ENCODE data around the gene CDHR3.

The CDHR3 gene

GRCh38 chr7:106039486-106040060, 76.5 kb downstream of the CDHR3 start:
- no peak overlapping the region for H3K4me3 ChIP-seq (ENCODE audit: low read length)
- no peak for DNase-seq (ENCODE audit: low read depth, low spot score)

GRCh38 chr7:106041140-106041717, 78.2 kb downstream of the CDHR3 start:
- DNase-seq (ENCODE audit: low read depth, low spot score) = no peak
- no peak overlapping the region for H3K4me3 ChIP-seq (ENCODE audit: low read length)

- no peak for DNase-seq (ENCODE audit: low read depth, low spot score)
- H3K4me3 ChIP-seq (ENCODE audit: low read length) = no peak overlapping the region
These were observed 79.1 kb downstream of the CDHR3 start for GRCh38 chr7:106042196-106042611.

- H3K4me3 ChIP-seq (ENCODE audit: low read length) = no peak overlapping the region
- DNase-seq (ENCODE audit: low read depth, low spot score) = no peak
These were observed 82.1 kb downstream of the CDHR3 start for GRCh38 chr7:106045139-106045538.

DNA sequence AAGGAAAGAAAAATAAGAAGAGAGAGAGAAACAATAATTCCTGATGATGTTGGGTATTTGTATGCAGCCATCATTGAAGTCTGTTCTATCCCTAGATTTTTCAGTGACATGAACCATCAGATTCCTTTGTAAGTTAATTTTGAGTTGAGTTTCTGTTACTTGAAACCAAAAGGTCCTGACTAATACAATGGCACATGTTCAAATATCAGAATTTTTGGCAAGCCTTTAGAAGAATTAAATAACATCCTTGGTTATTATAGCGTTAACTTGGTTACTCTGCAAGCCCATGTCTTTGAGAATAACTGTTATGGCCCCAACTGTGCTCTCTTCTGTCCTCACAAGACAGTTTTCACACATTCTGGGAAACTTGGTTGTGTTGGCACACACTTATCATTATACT, 82.5 kb downstream of the CDHR3 start:
- DNase-seq (ENCODE audit: low read depth, low spot score) = no peak
- no peak overlapping the region for H3K4me3 ChIP-seq (ENCODE audit: low read length)

- H3K4me3 ChIP-seq (ENCODE audit: low read length) = no peak overlapping the region
- no peak for DNase-seq (ENCODE audit: low read depth, low spot score)
These were observed 84.1 kb downstream of the CDHR3 start for GRCh38 chr7:106047184-106047583.

DNA sequence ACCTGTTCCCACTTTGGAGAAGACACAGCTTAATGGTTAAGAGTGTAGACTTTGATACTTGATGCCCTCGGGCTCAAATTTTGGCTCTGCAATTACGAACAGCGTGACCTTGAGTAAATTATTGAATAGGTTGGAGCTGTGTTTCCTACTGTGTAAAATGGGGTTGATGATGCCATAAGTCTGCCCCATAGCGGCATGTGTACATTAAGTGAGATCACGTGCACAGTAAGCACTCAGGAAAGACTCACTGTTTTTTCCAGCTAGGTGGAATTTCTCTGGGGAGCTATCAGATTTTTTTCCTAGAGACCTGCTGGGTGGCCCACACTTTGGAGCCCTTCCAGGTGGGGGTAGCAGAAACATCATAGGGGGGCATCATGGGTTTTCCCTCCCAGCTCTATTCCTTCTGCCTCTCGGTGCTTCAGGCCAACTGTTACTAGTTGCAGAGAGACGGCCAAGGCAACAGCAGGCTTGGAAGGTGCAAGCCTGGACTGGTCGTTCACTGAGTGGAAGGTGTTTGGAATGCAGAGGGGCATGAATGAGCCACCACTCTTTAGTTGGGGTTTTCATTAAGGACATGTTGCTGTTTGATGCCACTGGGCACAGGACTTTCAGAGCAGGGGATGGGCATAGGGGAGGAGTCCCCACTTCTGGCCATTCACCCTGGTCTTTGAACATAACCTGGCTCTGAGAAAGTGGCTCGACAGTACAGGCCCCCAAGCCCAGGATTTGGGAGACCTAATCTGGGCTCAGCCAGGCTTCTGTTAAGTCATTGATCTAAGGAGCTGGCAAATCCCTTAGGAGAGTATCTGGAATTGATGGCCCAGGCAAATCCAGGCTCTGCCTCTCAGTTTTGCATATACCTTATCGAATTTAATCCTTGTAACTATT, 85.0 kb downstream of the CDHR3 start:
- H3K4me3 ChIP-seq (ENCODE audit: low read length) = no peak overlapping the region
- DNase-seq (ENCODE audit: low read depth, low spot score) = no peak

DNA sequence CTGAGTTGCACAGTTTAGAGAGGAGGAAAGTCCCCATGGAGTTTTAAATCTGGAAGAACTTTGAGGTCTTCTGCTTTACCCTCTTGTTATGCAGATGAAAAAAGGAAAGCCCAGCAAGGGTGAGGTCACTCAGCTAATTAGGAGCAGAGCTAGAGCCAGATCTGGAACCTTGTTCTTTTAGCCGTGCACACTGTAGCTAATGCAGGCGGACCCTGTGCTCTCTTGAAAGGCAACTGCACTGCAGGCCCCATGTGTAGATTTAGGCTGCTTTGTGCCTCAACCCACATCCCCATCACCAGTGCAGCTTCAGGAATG, 85.6 kb downstream of the CDHR3 start:
- H3K4me3 ChIP-seq (ENCODE audit: low read length) = no peak overlapping the region
- no peak for DNase-seq (ENCODE audit: low read depth, low spot score)

DNA sequence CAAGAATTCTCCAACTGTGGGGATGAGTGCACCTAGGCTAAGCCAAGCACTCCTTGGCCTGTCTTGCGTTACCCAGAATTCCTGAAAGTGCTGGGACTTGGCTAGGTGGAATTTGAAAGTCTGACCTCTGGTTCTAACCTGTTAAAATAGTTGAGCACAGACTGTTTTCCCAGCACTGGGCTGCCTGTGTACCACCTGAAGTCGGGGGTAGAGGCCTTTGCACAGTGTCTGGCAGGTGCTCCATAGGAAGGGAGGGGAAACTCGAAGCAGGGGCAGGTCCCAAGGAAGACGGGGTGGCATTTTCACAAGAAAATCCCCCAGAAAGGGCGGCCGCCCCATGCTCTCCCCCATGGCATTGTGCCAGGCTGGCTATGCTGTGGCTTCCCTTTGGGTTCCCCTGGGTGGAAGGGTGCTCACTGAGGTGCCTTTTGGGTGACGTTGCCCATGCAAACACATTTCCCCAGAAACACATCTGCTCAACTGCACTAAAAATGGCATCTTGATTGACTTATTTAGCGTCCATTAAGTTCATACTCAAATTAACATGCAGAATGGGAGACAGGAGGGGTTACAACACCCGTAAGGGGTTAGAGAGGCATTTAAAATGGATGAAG, 86.2 kb downstream of the CDHR3 start:
- no peak overlapping the region for H3K4me3 ChIP-seq (ENCODE audit: low read length)
- DNase-seq (ENCODE audit: low read depth, low spot score) = no peak

DNA sequence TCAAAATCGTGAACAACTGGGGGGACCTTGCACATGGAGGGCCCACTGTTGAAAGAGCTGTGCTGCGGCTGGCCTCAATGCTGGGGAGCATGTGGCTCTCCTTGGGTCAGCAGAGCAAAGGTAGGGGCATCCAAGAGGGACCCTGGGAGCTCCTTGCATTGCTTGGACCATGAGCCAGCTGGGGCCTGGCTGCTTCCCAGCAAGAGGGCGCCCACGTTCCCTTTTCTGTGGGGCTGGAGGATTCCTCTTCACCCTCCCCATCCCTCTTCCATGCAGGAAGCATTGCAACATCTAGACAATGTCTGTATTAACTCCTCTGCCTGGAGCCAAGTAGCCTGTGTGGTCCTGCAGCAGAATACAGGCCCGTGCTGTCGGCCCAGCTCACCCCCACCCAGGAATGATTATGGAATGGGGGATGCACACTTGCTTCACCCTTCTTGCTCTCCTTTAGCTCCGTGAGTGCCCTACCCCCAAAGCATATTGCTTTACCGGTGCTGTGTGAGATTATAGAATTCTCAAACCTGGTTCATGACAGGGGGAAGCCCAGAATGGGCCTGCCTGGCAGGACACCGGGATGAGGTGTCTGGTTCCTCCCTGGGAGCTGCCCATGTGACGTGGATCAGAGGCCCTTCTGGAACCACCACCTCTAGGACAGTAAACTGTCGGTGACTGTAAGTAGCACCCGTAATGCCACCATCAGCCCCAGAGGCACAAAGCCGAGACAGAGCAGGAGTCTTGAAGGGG, 87.1 kb downstream of the CDHR3 start:
- DNase-seq (ENCODE audit: low read depth, low spot score) = no peak
- H3K4me3 ChIP-seq (ENCODE audit: low read length) = no peak overlapping the region

- no peak overlapping the region for H3K4me3 ChIP-seq (ENCODE audit: low read length)
These were observed 87.7 kb downstream of the CDHR3 start for GRCh38 chr7:106050746-106051117.

GRCh38 chr7:106052681-106053080, 89.6 kb downstream of the CDHR3 start:
- H3K4me3 ChIP-seq (ENCODE audit: low read length) = no peak overlapping the region
- DNase-seq (ENCODE audit: low read depth, low spot score) = no peak

More at GRCh38 chr7:106050746-106051117, 87.7 kb downstream of the CDHR3 start:
- DNase-seq (ENCODE audit: low read depth, low spot score) = no peak

GRCh38 chr7:106053109-106053508, 90.0 kb downstream of the CDHR3 start:
- H3K4me3 ChIP-seq (ENCODE audit: low read length) = no peak overlapping the region
- DNase-seq (ENCODE audit: low read depth, low spot score) = no peak

DNA sequence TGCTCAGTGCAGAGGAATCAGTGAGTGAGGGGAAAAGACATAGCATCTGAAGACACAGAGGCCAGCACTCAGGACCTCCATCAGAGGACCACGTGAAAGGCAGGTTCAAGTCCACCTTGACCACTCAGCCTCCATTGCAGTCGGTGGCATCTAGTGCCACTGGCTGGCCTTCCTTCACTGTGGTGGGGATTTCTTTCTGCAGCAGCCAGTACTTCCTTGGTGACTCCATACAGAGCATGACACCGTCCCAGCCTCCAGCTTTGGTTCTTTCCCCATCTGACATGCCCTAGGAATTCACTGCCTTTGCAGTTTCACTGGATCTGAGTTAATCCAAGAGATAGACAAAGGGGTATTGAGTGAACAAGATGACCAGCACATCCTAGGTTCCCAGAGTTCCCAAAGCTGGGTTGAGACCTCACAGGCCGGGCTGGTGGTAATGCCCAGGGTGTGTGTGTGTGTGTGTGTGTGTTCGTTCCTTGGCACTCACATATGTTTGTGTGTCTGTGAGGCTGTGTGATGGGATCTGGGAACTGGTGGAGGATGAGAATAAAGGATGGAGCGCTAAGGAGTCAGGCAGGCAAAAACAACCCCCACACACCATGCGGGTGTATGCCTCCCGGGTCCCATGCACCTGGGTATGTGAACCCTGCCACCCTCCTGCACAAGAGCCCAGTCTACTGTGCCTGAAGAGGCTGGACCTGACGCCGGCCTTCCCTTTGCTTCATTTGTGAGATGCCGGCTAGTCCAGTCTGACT, 91.3 kb downstream of the CDHR3 start:
- H3K4me3 ChIP-seq (ENCODE audit: low read length) = no peak overlapping the region
- DNase-seq (ENCODE audit: low read depth, low spot score) = no peak

DNA sequence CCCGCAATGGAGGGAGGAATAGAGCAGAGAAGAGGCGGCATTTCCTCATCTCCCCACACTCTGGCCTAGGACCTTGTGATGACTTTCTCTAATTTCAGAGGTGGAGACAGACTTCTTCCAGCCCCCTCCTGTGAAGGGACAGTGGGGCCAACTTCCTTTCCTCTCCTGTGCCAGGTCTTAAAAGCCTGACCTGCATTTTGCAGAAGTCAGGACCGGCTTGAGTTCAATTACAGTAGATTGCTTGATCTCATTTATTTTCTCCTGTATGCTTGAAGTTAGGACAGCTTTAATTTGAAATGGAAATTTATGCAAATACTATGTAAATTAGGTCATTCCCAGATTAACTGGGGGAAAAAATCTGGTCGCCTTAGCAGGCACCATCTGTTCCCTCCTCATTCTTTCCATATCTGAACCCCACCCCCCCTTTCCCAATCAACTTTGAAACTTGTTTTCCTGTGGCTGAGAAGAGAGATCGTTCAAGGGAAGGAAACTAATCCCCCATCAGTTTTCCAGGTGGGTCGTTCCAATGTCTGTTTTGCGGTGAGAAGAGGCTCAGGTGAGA, 92.0 kb downstream of the CDHR3 start:
- no peak overlapping the region for H3K4me3 ChIP-seq (ENCODE audit: low read length)
- DNase-seq (ENCODE audit: low read depth, low spot score) = no peak

DNA sequence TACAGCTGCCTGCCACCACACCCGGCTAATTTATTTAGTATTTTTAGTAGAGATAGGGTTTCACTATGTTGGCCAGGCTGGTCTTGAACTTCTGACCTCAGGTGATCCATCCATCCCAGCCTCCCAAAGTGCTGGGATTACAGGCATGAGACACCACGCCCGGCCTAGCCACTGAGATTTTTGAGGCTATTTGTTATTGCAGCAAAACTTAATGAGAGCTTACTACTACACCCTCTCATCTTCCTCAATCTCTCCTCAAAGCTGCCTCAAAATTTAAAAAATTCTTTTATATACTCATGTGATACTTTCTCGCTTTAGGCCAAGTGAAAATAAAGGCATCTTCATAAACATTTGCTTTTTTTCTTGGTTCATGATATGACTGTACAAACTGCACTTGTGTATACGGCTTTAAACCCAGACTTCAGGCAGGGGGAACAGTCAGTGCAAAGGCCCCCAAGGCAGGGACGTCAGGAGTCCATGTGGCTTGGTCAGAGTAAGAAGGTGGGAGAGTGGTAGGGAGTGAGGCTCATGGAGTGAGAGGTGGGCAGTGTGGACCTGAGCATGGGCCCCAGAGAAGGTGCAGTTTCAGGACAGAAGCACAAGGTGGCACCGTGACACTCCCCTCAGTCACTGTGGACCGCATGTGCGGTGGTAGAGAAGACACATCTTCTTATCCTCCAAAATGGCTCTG, 93.6 kb downstream of the CDHR3 start:
- H3K4me3 ChIP-seq (ENCODE audit: low read length) = no peak overlapping the region
- peak; percentile 69 for DNase-seq (ENCODE audit: low read depth, low spot score)

GRCh38 chr7:106057204-106057961, 94.3 kb downstream of the CDHR3 start:
- H3K4me3 ChIP-seq (ENCODE audit: low read length) = no peak overlapping the region
- DNase-seq (ENCODE audit: low read depth, low spot score) = no peak
